Kidney glomerular epithelial cell (primary cell): Measurements from ENCODE around the gene GHDC.
"Not testable (repeated sequence)": the region's sequence is repeated elsewhere in the genome, so short reads cannot be mapped to it uniquely, and the experiment has no call there.

Experiments
- DNase-seq: peaks from one replicate; lab custom pipeline; 2025; lab: John Stamatoyannopoulos, UW

The GHDC gene

DNA sequence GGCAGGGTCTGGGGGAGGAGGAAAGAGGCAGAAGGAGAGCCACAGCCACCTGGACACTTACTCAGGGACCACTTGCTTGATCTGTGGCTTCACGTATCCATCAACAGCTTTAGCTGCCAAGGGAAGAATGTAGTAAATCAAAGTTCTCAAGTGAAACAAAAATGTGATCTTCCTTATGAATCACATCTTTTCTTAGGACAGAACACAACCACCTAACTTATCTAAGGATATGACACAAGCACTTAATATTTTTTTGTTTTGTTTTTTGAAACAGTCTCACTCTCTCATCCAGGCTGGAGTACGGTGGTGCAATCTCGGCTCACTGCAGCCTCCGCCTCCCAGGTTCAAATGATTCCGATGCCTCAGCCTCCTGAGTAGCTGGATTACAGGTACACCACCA, 8.4 kb upstream of the GHDC start:
- peak; percentile 55 for DNase-seq

DNA sequence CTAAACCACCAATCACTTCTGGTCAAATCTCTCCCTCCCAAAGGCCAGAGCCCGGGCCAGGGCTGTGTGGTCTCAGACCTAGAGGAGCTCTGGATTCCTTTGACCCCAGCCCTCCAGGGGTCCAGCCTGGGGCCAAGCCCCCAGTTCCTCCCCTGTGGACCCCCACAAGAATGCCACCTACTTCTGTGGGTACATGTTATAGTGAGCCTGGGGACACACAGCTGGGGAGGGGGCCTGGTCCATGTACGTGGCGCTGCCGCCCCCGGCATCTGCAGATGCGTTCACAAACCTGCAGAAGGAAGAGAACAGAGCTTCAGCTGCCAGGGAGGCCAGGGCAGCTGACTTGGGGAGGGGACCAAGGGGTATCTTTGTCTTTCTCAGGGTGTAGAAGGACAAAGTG, 7.9 kb upstream of the GHDC start:
- DNase-seq, result no peak

DNA sequence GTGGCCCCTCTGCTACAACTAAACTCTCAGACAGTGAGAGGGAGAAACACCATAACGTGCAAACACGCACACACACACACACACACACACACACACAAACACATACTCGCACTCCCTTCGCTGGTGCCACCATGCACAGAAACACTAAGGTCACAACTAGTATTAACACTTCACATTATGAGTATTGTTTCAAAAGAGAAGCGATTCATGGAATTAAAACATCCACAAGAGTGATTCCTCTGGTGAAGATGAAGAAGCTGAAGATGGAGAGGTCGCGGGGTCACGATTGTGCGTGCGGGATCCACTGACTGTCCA, 7.1 kb upstream of the GHDC start:
- DNase-seq, result no peak

DNA sequence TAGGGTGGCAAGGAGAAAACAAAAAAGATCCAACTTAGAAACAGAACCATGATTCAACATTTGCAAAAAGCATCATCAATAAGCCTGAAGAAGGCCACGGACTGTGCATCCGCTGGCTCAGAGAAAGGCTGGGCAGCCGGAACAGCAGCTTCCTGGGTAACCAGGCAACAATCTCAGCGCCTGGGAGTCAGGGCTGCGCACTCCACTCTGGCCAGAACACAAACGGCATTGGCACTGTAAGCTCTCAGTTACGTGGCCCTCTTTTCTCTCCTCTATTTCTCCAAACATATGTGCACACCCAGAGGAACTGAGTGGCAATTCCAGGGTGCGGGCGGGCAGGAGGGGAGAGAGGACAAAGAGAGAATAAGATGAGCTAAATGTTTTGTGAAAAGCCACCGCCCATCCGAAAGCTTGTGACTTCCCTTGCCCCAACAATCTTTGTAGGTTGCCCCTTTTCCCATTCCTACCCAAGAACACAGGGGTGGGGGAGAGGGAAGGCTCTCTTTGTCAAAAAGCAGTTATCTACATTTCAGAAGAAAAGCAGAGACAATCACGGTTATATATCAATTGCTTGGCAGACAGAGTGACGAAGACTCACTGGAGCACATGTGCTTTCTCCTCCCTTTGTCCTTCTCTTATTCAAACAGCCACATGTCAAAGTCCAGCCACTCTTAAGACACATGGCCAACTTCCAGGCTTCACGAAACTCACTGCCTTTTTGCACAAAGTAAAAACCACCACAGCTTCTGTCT, 6.6 kb upstream of the GHDC start:
- no peak for DNase-seq

DNA sequence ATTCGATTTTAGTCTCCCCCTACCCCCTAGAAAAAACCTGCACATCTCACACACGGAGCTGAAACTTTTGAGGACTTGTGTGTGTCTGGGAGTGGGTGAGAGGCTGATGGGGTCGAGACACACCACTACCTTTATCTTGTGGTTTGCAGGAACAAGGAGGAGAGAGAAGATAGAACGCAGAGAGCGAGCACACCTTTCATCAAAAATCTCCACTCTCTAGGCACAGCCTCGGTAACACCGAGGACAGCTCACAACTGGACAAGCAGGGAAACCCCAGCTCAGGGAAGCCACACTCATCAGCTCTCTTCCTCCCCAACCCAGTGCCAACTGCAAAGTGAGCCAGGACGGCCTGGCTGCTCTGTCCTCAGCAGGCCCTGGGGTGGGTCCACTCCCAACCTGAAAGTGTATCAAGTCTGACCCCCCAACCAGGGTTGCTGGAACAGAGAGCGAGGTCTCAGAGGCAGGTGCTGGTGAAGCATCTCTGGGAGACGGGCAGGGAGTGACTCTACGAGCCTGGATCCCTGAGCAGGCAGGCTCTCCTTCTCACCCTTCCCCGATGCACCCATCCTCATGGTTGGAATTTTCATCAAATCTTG, 5.2 kb upstream of the GHDC start:
- no peak for DNase-seq

DNA sequence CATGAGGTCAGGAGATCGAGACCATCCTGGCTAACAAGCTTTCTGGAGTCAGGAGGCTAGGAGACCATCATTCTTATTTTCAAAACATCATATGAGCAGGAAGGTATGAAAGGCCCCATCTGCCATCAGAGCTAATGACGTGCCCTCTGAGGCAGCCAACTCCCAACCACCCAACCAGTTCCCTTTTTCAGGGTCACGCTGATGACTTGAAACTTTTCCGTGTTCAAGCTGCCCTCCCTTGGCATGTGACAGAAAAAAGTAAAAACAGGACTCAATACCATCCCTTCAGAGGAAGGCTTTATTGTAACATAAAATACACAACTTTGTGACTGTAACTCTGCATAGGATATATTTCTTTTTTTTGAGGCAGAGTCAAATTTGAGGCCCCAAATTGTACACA, 4.6 kb upstream of the GHDC start:
- DNase-seq, result no peak

DNA sequence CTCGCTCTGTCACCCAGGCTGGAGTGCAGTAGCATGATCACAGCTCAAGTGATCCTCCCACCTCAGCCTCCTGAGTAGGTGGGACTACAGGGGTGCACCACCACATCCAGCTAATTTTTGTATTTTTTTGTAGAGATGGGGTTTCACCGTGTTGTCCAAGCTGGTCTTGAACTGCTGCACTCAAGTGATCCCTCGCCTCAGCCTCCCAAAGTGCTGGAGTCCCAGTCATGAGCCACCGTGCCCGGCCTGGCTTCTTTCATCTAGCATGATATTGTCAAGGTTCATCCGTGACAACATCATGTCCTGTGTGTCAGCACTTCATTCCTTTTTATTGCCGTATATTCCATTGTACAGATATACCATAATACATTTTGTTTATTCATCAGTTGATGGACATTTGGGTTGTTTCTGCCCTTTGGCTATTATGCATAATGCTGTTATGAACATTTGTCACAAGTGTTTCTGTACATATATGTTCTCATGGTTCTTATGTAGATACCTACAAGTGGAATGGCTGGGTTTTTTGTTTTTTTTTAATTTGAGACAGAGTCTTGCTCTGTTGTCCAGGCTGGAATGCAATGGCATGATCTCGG, 3.4 kb upstream of the GHDC start:
- no peak for DNase-seq

DNA sequence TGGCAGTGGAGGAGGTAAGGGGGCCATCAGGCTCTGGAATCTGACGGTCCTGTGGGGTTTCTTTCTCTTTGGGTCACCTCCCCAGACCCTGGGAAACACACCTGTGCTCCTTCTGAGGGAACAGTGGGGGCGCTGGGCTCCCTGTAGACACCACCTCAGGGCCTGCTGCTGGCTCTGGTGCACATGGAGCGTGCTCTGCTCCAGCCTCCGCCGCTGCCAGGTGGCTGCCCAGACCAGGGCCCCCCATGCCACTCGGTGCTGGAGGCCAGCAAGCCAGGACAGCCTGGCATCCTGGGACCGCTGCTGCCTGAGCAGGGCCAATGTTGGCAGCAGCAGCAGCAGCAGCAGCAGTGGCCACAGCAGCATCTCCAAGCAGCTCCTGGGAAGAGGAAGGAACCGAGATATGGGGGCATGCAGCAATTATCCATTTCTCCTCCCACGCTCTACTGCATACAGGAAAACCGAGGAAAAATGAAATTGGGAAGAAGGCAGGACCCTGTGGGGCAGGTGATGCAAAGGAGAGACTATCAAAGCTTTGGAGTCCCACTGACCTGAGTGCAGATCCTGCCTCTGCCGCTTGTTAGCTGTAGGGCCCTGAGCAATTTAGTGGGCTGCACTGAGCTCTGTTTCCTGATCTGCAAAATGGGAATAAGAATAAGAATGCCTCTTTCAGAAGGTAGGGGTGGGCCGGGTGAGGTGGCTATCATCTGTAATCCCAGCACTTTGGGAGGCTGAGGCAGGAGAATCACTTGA, 902 bp downstream of the GHDC start:
- no peak for DNase-seq

DNA sequence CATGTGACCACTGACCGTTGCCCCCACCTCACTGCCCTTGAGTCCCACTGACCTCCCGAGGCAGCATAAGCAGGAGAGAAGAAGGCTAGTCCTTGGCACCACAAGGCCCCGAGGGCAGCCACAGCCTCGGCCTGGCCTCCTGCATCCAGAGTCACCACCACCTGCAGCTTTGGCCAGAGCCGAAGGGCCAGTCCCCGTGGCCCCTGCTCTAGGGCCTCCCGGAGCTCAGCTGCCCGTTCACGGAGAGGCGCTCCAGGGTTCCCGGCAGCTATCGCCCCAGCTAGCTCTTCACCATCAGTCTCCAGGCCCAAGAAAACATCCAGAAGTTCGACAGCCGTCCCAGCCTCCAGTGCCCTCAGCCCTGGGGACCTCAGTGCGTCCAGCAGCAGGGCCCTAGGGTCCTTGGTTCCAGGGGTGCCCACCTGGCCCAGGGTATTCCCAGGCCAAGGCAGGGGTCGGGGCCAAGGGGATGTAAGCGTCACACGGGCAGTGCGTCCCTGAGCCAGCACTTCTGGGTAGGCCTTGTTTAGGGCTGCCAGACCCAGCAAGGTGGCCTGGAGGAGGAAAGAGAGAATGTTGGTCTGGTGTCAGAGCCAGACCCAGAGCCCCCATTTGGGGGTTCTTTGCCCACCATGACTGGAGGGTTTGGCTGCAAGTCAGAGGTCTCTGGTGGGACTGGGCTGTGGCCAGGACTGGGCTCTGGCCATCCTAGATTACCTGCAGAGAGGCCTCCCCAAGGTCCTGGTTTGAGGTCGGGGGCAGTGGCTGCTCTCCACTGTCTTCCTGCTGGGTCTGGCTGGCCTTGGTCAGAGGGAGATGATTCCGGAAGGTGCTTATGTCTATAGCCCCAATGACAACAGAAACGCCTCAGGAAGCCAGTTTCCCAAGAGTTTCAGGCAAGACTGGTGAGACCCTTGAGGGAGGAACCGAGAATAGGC, 1.8 kb downstream of the GHDC start:
- no peak for DNase-seq

DNA sequence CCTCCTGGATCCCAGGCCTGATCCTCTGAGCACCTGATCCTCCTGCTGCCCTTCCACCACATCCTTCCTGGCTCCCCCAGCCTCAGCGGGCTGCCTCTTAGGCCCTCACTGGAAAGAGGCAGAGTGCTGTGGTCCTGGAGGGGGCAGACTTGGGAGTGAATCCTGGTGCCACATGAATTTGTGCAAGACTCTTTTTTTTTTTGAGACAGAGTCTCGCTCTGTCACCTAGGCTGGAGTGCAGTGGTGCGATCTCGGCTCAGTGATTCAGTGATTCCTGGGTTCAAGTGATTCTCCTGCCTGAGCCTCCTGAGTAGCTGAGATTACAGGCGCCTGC, 3.1 kb downstream of the GHDC start:
- no peak for DNase-seq

DNA sequence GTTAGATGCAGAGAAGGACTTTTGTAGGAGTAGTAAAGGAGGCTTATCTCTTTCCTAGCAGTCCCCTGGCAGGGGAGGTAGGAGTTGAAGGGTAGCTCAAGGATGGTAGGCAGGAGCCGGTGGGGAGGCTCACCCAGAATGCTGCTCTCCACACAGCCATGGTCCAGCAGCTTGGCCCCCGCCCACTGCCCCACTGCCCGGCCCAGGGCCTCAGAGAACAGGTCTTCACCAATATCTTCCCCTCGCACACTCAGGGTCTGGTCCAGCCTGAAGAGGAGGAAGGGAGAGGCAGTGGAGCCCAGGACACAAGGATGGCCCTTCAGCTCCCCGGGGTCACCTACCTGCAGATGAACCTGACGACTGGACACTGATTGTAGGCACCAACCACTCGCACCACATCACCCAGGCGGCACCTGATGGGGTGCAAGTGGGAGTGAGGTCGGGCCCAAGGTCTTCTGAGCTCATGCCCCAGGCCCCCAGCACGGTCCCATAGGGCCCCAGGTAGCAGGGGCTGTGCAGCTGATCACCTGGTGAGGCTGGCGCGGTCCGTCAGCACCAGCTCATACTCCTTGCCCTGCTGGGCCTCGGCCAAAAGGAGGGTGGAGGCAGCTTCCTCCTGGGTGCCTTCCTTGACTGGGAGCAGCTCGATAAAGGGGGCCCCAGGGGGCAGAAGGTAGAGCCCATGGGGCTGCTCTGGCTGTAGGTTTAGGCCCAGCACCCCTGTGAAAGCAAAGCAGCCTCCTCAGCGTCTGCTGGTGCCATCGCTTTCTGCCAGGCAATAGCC, 3.6 kb downstream of the GHDC start:
- no peak for DNase-seq

DNA sequence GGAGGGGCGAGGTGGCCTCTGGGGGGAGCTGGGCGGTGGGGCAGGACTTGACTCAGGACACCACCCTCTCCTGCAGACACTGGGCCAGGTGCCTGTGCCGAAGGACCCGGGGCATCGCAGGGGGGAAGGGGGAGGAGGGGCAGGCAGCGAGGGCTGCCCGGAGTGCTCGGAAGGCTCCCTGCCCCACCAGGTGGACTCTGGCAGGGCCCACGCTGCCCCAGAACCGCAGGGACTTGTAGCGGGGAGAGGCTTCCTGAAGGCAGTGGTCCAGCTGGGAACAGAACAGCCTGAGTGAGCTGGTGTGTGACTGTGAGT, 4.7 kb downstream of the GHDC start:
- DNase-seq, result no peak

DNA sequence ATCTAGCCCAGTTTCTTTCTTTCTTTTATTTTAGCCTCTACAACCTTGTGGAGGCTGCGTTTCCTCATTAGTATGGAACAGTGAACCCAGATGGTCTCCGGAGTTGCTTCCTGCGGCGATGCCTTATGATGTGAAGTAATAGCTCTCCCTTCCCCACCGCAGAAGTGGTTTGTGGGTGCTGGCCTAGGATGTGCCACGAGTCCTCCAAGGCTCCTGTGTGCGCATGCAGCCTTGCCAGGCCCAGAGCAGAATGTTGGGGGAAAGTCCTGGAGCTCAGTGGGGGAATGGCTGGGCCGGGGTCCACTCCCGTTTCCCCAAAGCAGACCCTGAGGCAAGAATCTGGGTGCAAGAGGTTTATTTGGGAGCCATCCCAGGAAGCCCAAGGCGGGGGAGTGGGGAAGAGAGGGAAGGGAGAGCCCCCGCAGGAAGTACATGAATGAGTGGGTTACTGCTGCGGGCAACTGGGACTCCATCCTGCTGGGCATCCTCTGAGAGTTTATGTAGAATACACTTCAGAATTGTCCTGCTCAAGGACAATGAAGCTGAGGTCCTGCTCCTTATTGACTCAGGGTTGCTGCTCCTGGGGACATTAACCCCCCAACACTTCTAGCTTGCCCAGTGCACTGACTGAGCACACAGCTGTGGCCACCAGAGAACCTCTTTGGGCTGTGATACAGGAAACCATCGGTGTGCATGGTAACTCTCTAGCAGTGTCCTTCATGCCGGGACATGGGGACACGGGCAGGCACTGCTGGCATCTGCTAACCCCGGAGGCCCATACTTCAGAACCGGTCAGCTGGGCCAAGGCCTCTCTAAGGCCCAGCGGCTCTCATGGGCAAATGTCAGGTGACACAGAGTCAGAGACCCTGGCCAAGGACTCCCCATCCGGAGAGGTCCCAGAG, 5.3 kb downstream of the GHDC start:
- no peak for DNase-seq

DNA sequence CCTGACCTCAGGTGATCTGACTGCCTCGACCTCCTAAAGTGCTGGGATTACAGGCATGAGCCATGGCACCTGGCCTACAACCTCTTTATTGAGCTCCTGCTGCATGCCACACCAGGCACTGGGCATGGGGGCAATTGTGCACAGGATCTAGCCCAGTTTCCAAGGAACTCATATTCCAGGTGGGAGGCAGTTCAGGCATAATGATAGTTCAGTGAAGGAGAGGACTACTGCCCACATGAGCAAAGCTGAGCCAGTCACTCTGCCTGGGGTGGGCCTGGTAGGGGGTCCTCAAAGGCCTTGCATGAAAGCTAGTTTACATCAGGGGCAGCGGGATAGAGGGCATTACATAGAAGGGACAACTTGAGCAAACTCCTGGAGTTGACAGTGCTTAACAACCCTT, 6.5 kb downstream of the GHDC start:
- DNase-seq, result no peak

DNA sequence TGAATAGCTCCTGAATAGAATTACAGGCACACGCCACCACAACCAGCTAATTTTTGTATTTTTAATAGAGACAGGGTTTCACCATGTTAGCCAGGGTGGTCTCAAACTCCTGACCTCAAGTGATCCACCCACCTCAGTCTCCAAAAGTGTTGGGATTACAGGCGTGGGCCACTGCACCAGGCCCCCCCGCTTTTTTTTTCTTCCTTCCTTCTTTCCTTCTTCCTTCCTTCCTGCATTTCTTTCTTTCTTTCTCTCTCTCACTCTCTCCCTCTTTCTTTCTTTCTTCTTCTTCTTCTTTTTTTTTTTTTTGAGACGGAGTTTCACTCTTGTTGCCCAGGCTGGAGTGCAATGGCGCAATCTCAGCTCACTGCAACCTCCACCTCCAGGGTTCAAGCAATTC, 8.1 kb downstream of the GHDC start:
- DNase-seq, result not testable (repeated sequence)

DNA sequence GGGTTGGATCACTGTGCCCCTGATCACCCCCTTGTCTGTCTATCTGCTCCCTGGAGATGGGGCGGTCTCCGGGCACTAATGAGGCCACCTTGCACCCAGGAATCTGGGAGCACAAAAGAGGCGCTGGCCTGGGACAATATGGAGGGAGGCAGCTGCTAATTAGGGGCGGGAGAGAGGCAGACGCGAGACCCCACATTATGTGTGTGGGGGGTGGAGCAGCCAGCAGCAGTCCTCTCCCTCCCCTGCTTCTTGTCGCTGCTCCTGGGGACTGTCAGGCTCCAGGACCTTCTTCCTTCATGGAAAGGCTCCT, 8.7 kb downstream of the GHDC start:
- DNase-seq, result no peak

DNA sequence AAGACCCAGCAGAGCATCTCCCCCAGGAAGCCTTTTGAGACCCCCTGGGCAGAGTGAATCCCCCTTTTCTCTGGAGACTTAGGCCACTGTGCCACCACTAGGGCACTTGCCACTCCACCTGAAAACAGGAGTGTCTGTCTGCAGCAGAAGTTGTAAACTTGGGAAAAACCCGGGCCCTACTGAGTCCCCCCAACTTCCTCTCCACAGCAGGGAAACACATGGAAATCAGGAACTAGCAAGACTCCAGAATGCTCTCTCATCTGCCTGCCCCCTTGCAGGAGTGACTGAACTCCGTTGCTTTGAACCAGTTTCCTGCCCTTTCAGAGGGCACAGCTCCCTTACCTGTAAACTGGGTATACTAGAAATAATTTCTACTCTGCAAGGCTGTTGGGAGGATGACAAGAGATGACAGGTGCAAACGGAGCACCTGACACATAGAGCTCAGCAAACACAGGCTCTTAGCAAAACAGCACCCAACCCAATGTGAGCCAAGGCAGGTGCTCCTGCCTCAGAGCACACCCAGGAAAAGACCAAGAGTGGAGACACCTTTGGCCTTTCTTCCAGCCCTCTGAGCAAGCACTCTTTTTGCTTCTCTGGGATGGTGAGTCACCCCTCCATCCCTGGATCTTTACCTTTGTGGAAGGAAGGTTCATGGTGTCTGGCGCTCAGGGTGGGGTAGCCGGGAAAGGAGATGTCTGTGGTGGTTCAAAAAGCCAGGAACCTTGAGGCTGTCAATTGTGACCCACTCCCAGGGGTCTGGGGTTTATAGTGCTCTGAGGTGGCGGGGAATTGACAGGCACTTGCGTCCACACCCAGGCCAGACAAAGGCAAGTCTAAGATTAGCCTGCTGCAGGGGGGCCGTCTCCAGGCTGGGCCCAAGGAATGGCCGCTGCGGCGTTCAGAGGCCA, 9.3 kb downstream of the GHDC start, which contains the start of gene HCRT:
HCRT (minus strand) TSS at position 740 of the 908 bp plus-strand sequence; CDS start at position 653, 87 bp downstream.
- no peak for DNase-seq

DNA sequence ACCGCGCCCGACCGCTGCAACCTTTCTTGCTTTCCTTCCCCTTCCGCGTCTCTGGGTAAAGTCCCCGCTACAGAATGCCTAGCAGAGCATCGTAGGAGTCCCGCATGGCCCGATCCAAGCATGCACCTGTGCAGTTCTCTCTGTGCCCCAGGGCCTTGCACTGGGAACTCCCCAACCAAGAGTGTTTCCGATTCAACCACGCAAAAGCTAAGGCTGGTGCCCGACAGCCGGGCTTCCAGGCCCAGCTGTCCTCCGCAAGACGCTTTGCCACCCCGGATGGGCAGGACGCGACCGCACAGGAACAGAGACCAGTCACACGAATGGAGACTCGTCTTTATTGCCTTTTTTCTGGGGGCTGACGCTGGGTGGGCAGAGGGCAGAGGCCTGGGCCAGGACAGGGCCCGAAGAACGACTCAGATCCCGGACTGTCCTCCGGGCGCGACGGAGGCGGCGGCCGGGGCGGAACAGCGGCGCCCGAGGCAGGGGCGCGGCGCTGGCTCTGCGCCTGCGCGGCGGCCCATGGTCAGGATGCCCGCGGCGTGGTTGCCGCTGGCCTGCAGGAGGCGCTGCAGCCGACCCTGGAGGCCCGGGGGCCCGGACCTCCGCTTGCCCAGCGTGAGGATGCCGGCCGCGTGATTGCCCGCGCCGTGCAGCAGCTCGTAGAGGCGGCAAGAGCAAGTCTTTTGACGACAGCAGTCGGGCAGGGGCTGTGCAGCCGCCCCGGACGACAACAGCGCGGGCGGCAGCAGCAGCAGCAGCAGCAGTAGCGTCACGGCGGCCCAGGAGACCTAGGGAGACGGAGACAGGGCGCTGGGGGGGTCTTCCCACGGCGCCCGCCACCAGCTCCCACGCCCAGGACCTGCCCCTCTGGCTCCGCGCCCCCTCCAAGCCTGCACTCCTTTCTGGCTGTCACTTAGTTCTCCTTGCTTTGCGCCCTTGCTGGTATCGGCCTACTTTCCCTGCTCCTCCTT, 10.3 kb downstream of the GHDC start:
- peak; percentile 33 for DNase-seq
